WTC11 (cell line): ENCODE measurements around the gene NLRP6. TPM values are rescaled to one million over a fixed set of nuclear protein-coding genes. Genes with fewer than 3 reads are reported as not detected.

ENCODE experiments used
- ATAC-seq: fragments of 200-7000 bp; cut with Tn5 transposase; 2 replicates; pipeline ENCODE4 v1.10.0; 2021; ENCODE audit warnings: mild to moderate bottlenecking, moderate library complexity
- CTCF ChIA-PET: fragments of 300-600 bp; sonication (Branson Sonifier 250); formaldehyde crosslinking; loops from one replicate; lab custom pipeline; 2021; ENCODE audit warnings: antibody characterized with exemption; lab: Charles Lee
- POLR2A ChIA-PET: fragments of 350-600 bp; sonication (Branson Sonifier 250); formaldehyde crosslinking; loops from one replicate; lab custom pipeline; 2021; ENCODE audit warnings: antibody characterized with exemption; lab: Charles Lee
- DNase-seq: peaks from one replicate; pipeline ENCODE4 v3.0.0; 2021; ENCODE audit warnings: low spot score
- H3K27ac Mint-ChIP-seq: 2 replicates; pipeline ENCODE4 v1.8.0; 2021; ENCODE audit warnings: mixed read lengths
- H3K27me3 Mint-ChIP-seq: 2 replicates; pipeline ENCODE4 v1.8.0; 2021; ENCODE audit warnings: low read depth, mild to moderate bottlenecking, moderate library complexity, mixed read lengths
- H3K36me3 Mint-ChIP-seq: 2 replicates; pipeline ENCODE4 v1.8.0; 2021; ENCODE audit warnings: mixed read lengths
- H3K4me1 Mint-ChIP-seq: 2 replicates; pipeline ENCODE4 v1.8.0; 2022; ENCODE audit warnings: mixed read lengths
- H3K4me3 Mint-ChIP-seq: 2 replicates; pipeline ENCODE4 v1.8.0; 2021; ENCODE audit warnings: mild to moderate bottlenecking, moderate library complexity, mixed read lengths
- H3K9me3 Mint-ChIP-seq: 2 replicates; pipeline ENCODE4 v1.8.0; 2021; ENCODE audit warnings: mixed read lengths
- FOXJ3 ChIP-seq: sonication (generic); formaldehyde crosslinking; IDR thresholded peaks from 2 replicates; pipeline ENCODE4 v1.9.0; 2021; ENCODE audit warnings: missing genetic modification reagents, mild to moderate bottlenecking, borderline replicate concordance
- FOXP1 ChIP-seq: sonication (generic); formaldehyde crosslinking; IDR thresholded peaks from 2 replicates; pipeline ENCODE4 v1.8.0; 2022; ENCODE audit warnings: missing genetic modification reagents, mild to moderate bottlenecking, moderate library complexity, borderline replicate concordance
- GABPB1 ChIP-seq: sonication (generic); formaldehyde crosslinking; IDR thresholded peaks from 2 replicates; pipeline ENCODE4 v1.8.1; 2023; ENCODE audit warnings: mild to moderate bottlenecking, missing genetic modification reagents
- IRF2 ChIP-seq: sonication (generic); formaldehyde crosslinking; IDR thresholded peaks from 2 replicates; pipeline ENCODE4 v1.8.0; 2022; ENCODE audit warnings: low read depth, missing genetic modification reagents, borderline replicate concordance
- MXD4 ChIP-seq: fragments of 250-450 bp; sonication (Bioruptor Pico); IDR thresholded peaks from 2 replicates; pipeline ENCODE4 v1.8.0; 2021; ENCODE audit warnings: mild to moderate bottlenecking, moderate library complexity, borderline replicate concordance
- NFATC4 ChIP-seq: fragments of 250-450 bp; sonication (Bioruptor Pico); IDR thresholded peaks from 2 replicates; pipeline ENCODE4 v1.9.0; 2021; ENCODE audit warnings: mild to moderate bottlenecking
- NFE2L1 ChIP-seq: sonication (generic); formaldehyde crosslinking; IDR thresholded peaks from 2 replicates; pipeline ENCODE4 v1.8.1; 2023; ENCODE audit warnings: missing genetic modification reagents
- NFYB ChIP-seq: sonication (generic); formaldehyde crosslinking; conservative IDR thresholded peaks from 2 replicates; pipeline ENCODE4 v1.8.0; 2022; ENCODE audit warnings: low read depth, missing genetic modification reagents
- NR2C2 ChIP-seq: sonication (generic); formaldehyde crosslinking; IDR thresholded peaks from 2 replicates; pipeline ENCODE4 v1.8.0; 2022; ENCODE audit warnings: mild to moderate bottlenecking, missing genetic modification reagents
- SOX15 ChIP-seq: fragments of 250-450 bp; sonication (Bioruptor Pico); IDR thresholded peaks from 2 replicates; pipeline ENCODE4 v1.9.0; 2021; ENCODE audit warnings: mild to moderate bottlenecking
- TCF7 ChIP-seq: sonication (generic); formaldehyde crosslinking; IDR thresholded peaks from 2 replicates; pipeline ENCODE4 v1.8.0; 2022; ENCODE audit warnings: mild to moderate bottlenecking, low read depth, missing genetic modification reagents, moderate library complexity
- TEAD1 ChIP-seq: sonication (generic); formaldehyde crosslinking; IDR thresholded peaks from 2 replicates; pipeline ENCODE4 v1.8.0; 2022; ENCODE audit warnings: mild to moderate bottlenecking, missing genetic modification reagents
- ZNF121 ChIP-seq: sonication (generic); formaldehyde crosslinking; IDR thresholded peaks from 2 replicates; pipeline ENCODE4 v1.8.0; 2023; ENCODE audit warnings: missing genetic modification reagents
- ZNF138 ChIP-seq: sonication (generic); formaldehyde crosslinking; conservative IDR thresholded peaks from 2 replicates; pipeline ENCODE4 v1.8.1; 2022; ENCODE audit warnings: mild to moderate bottlenecking, moderate library complexity, missing genetic modification reagents
- ZNF317 ChIP-seq: sonication (generic); formaldehyde crosslinking; IDR thresholded peaks from 2 replicates; pipeline ENCODE4 v1.8.1; 2023; ENCODE audit warnings: low read depth, mild to moderate bottlenecking, moderate library complexity, missing genetic modification reagents, borderline replicate concordance
- ZNF416 ChIP-seq: fragments of 250-450 bp; sonication (Bioruptor Pico); IDR thresholded peaks from 2 replicates; pipeline ENCODE4 v1.9.0; 2021; ENCODE audit warnings: mild to moderate bottlenecking, inconsistent platforms
- ZNF423 ChIP-seq: fragments of 250-450 bp; sonication (Bioruptor Pico); IDR thresholded peaks from 2 replicates; pipeline ENCODE4 v2.1.2; 2022; ENCODE audit warnings: mild to moderate bottlenecking, moderate library complexity
- ZNF671 ChIP-seq: fragments of 250-450 bp; sonication (Bioruptor Pico); IDR thresholded peaks from 2 replicates; pipeline ENCODE4 v1.8.0; 2021; ENCODE audit warnings: mild to moderate bottlenecking
- total RNA-seq: library from RNA; stranded (reverse); gene quantifications from 3 replicates; pipeline ENCODE4 v1.2.3, GENCODE V29; 2021
- TF ChIP-seq, protein P1 (sequence below): sonication (generic); formaldehyde crosslinking; IDR thresholded peaks from 2 replicates; pipeline ENCODE4 v1.8.1; 2022; ENCODE audit warnings: missing genetic modification reagents, borderline replicate concordance
- TF ChIP-seq, protein P2 (sequence below): sonication (generic); formaldehyde crosslinking; IDR thresholded peaks from 2 replicates; pipeline ENCODE4 v1.8.0; 2022; ENCODE audit warnings: mild to moderate bottlenecking, missing genetic modification reagents
- TF ChIP-seq, protein P3 (sequence below): sonication (generic); formaldehyde crosslinking; IDR thresholded peaks from 2 replicates; pipeline ENCODE4 v1.8.0; 2023; ENCODE audit warnings: missing genetic modification reagents, mild to moderate bottlenecking, borderline replicate concordance
- TF ChIP-seq, protein P4 (sequence below): sonication (generic); formaldehyde crosslinking; IDR thresholded peaks from 2 replicates; pipeline ENCODE4 v1.8.0; 2022; ENCODE audit warnings: mild to moderate bottlenecking, missing genetic modification reagents
- TF ChIP-seq, protein P5 (sequence below): fragments of 250-450 bp; sonication (Bioruptor Pico); IDR thresholded peaks from 2 replicates; pipeline ENCODE4 v1.9.0; 2021; ENCODE audit warnings: moderate library complexity, mild to moderate bottlenecking, inconsistent platforms, borderline replicate concordance
- TF ChIP-seq, protein P6 (sequence below): sonication (generic); formaldehyde crosslinking; IDR thresholded peaks from 2 replicates; pipeline ENCODE4 v1.8.1; 2023; ENCODE audit warnings: mild to moderate bottlenecking, moderate library complexity, missing genetic modification reagents
- TF ChIP-seq, protein P7 (sequence below): sonication (generic); formaldehyde crosslinking; IDR thresholded peaks from 2 replicates; pipeline ENCODE4 v1.8.0; 2022; ENCODE audit warnings: mild to moderate bottlenecking, missing genetic modification reagents

NLRP6 gene
- total RNA-seq, 1 experiment from 2014 or later = 0.09 TPM

DNA sequence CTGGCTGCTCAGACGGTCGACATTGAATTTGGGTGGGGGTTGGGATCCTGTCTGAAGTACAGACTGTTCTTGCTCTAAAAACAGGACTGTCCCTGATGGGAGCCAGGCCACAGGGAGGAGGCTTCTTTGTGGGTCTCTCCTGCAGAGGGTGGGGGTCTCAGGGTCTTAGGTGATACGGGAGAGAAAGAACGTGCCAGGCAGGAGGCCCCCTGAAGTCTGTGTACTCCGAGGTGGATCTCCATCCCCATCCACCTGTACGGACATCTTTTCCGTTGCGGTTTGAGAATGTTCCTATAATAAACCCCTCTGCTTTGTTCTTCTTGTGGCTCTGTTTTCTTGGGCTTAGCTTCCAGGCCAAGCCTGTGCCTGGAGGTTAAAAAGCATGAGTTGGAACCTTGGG is 25.5 kb upstream of the NLRP6 start (continued):
- TF ChIP-seq, protein P1, sequence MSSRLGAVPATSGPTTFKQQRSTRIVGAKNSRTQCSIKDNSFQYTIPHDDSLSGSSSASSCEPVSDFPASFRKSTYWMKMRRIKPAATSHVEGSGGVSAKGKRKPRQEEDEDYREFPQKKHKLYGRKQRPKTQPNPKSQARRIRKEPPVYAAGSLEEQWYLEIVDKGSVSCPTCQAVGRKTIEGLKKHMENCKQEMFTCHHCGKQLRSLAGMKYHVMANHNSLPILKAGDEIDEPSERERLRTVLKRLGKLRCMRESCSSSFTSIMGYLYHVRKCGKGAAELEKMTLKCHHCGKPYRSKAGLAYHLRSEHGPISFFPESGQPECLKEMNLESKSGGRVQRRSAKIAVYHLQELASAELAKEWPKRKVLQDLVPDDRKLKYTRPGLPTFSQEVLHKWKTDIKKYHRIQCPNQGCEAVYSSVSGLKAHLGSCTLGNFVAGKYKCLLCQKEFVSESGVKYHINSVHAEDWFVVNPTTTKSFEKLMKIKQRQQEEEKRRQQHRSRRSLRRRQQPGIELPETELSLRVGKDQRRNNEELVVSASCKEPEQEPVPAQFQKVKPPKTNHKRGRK (CRISPR knock-in tag) = no peak
- TF ChIP-seq NFYB (CRISPR knock-in tag) = no peak
- TF ChIP-seq NR2C2 = no peak
- TF ChIP-seq, protein P2, sequence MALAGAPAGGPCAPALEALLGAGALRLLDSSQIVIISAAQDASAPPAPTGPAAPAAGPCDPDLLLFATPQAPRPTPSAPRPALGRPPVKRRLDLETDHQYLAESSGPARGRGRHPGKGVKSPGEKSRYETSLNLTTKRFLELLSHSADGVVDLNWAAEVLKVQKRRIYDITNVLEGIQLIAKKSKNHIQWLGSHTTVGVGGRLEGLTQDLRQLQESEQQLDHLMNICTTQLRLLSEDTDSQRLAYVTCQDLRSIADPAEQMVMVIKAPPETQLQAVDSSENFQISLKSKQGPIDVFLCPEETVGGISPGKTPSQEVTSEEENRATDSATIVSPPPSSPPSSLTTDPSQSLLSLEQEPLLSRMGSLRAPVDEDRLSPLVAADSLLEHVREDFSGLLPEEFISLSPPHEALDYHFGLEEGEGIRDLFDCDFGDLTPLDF (CRISPR knock-in tag) = no peak
- TF ChIP-seq ZNF121 (CRISPR knock-in tag) = no peak
- TF ChIP-seq, protein P3, sequence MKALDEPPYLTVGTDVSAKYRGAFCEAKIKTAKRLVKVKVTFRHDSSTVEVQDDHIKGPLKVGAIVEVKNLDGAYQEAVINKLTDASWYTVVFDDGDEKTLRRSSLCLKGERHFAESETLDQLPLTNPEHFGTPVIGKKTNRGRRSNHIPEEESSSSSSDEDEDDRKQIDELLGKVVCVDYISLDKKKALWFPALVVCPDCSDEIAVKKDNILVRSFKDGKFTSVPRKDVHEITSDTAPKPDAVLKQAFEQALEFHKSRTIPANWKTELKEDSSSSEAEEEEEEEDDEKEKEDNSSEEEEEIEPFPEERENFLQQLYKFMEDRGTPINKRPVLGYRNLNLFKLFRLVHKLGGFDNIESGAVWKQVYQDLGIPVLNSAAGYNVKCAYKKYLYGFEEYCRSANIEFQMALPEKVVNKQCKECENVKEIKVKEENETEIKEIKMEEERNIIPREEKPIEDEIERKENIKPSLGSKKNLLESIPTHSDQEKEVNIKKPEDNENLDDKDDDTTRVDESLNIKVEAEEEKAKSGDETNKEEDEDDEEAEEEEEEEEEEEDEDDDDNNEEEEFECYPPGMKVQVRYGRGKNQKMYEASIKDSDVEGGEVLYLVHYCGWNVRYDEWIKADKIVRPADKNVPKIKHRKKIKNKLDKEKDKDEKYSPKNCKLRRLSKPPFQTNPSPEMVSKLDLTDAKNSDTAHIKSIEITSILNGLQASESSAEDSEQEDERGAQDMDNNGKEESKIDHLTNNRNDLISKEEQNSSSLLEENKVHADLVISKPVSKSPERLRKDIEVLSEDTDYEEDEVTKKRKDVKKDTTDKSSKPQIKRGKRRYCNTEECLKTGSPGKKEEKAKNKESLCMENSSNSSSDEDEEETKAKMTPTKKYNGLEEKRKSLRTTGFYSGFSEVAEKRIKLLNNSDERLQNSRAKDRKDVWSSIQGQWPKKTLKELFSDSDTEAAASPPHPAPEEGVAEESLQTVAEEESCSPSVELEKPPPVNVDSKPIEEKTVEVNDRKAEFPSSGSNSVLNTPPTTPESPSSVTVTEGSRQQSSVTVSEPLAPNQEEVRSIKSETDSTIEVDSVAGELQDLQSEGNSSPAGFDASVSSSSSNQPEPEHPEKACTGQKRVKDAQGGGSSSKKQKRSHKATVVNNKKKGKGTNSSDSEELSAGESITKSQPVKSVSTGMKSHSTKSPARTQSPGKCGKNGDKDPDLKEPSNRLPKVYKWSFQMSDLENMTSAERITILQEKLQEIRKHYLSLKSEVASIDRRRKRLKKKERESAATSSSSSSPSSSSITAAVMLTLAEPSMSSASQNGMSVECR = no peak
- TF ChIP-seq FOXJ3 (CRISPR knock-in tag) = no peak
- no peak for TF ChIP-seq IRF2 (CRISPR knock-in tag)

DNA sequence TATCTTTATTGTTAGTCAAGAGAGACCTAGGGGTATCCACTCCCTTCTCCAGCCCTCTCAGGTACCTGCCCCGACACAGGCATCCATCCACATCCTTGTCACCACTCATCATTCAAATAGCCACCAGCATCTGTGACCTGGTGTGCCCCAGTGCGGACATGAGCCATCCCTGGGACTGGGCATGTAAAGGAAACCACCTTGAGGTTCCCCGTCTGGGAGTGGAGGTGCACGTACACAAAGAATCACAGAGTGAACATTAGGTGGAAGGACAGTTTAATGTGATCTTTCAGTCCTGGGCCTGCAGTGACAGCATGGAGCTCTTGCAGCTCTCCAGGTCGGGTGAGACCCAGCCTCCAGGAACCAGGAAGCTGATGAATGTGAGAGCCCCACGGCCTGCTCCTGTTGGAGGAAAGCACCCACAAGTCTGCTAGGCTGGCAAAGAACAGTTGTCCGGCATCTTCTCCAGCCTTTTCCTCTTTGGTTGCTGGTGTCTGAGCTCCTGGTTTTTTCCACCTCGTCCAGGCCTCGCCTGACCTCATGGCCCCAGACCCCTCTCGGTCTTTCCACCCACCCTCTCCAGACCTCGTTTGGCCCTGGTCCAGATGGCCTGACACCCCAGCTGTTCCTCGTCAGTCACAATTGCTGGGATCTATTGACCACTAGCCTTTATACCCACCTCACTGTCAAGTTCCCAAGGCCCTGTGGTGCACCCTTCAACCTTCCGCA is 24.9 kb upstream of the NLRP6 start:
- no peaks in the 10 kb centered on the region for H3K27me3 Mint-ChIP-seq
- peaks cover 6% of the 10 kb centered on the region; the same call in 1 of the 2 replicates for H3K4me1 Mint-ChIP-seq
- no peak overlapping the region for H3K27ac Mint-ChIP-seq
- no peaks in the 10 kb centered on the region for H3K9me3 Mint-ChIP-seq
- H3K4me3 Mint-ChIP-seq = no peak overlapping the region
- ChIA-PET POLR2A (interaction anchor here (1.6 kb wide), 1 partner anchor 9 kb away, joined by 3 read pairs; no protein-coding TSS in a partner anchor), CTCF (interaction anchor here (0.6 to 4.5 kb wide), 3 partner anchors 23 to 112 kb away, joined by 3 to 96 read pairs (median 4); no protein-coding TSS in a partner anchor)
- DNase-seq (no peak), ATAC-seq (no peak)
- peaks cover 45% of the 10 kb centered on the region for H3K36me3 Mint-ChIP-seq
- TF ChIP-seq NFATC4 (no peak), SOX15 (CRISPR knock-in tag) (no peak), ZNF416 (no peak), ZNF138 (no peak), GABPB1 (no peak), TEAD1 (CRISPR knock-in tag) (no peak), ZNF423 (CRISPR knock-in tag) (no peak), MXD4 (CRISPR knock-in tag) (no peak), TCF7 (CRISPR knock-in tag) (no peak), FOXP1 (no peak), NFE2L1 (CRISPR knock-in tag) (no peak), ZNF671 (CRISPR knock-in tag) (no peak), ZNF317 (no peak)
- TF ChIP-seq, protein P4, sequence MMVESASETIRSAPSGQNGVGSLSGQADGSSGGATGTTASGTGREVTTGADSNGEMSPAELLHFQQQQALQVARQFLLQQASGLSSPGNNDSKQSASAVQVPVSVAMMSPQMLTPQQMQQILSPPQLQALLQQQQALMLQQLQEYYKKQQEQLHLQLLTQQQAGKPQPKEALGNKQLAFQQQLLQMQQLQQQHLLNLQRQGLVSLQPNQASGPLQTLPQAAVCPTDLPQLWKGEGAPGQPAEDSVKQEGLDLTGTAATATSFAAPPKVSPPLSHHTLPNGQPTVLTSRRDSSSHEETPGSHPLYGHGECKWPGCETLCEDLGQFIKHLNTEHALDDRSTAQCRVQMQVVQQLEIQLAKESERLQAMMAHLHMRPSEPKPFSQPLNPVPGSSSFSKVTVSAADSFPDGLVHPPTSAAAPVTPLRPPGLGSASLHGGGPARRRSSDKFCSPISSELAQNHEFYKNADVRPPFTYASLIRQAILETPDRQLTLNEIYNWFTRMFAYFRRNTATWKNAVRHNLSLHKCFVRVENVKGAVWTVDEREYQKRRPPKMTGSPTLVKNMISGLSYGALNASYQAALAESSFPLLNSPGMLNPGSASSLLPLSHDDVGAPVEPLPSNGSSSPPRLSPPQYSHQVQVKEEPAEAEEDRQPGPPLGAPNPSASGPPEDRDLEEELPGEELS (CRISPR knock-in tag) = no peak
- TF ChIP-seq, protein P5, sequence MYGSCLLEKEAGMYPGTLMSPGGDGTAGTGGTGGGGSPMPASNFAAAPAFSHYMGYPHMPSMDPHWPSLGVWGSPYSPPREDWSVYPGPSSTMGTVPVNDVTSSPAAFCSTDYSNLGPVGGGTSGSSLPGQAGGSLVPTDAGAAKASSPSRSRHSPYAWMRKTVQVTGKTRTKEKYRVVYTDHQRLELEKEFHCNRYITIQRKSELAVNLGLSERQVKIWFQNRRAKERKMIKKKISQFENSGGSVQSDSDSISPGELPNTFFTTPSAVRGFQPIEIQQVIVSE (CRISPR knock-in tag) = no peak
- TF ChIP-seq, protein P6, sequence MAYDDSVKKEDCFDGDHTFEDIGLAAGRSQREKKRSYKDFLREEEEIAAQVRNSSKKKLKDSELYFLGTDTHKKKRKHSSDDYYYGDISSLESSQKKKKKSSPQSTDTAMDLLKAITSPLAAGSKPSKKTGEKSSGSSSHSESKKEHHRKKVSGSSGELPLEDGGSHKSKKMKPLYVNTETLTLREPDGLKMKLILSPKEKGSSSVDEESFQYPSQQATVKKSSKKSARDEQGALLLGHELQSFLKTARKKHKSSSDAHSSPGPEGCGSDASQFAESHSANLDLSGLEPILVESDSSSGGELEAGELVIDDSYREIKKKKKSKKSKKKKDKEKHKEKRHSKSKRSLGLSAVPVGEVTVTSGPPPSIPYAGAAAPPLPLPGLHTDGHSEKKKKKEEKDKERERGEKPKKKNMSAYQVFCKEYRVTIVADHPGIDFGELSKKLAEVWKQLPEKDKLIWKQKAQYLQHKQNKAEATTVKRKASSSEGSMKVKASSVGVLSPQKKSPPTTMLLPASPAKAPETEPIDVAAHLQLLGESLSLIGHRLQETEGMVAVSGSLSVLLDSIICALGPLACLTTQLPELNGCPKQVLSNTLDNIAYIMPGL (CRISPR knock-in tag) = no peak
- TF ChIP-seq, protein P7, sequence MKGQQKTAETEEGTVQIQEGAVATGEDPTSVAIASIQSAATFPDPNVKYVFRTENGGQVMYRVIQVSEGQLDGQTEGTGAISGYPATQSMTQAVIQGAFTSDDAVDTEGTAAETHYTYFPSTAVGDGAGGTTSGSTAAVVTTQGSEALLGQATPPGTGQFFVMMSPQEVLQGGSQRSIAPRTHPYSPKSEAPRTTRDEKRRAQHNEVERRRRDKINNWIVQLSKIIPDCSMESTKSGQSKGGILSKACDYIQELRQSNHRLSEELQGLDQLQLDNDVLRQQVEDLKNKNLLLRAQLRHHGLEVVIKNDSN = no peak
